GM23338 (cell line): ENCODE data around the gene EXOSC7. TPM values are rescaled to one million over a fixed set of nuclear protein-coding genes. Genes with fewer than 3 reads are reported as not detected.

Experiments used
- ATAC-seq: fragments of 200-7000 bp; cut with Tn5 transposase; 3 replicates; pipeline ENCODE4 v1.9.1; 2020
- DNase-seq: peaks from one replicate; pipeline ENCODE4 v3.0.0-alpha.2; 2015; ENCODE audit warnings: low spot score
- H2AFZ ChIP-seq: fragments of 200-600 bp; sonication (generic); 2 replicates; pipeline ENCODE4 v1.8.0; 2016; ENCODE audit warnings: antibody characterized with exemption, mild to moderate bottlenecking, moderate library complexity
- H3F3A ChIP-seq: fragments of 200-600 bp; sonication (generic); replicated peaks from 2 replicates; pipeline ENCODE4 v1.8.0; 2017; ENCODE audit warnings: antibody characterized with exemption, mixed run types, low read depth
- H3K27ac ChIP-seq: fragments of 200-600 bp; sonication (generic); 2 replicates; pipeline ENCODE4 v1.6.1; 2016; ENCODE audit warnings: low read depth
- H3K27me3 ChIP-seq: fragments of 200-600 bp; sonication (generic); 2 replicates; pipeline ENCODE4 v1.8.0; 2016; ENCODE audit warnings: mild to moderate bottlenecking, mixed run types, moderate library complexity; ENCODE audit not compliant: insufficient read depth
- H3K36me3 ChIP-seq: fragments of 200-600 bp; sonication (generic); 2 replicates; pipeline ENCODE4 v1.8.0; 2016; ENCODE audit warnings: mild to moderate bottlenecking; ENCODE audit not compliant: insufficient read depth
- H3K4me1 ChIP-seq: fragments of 200-600 bp; sonication (generic); 2 replicates; pipeline ENCODE4 v1.8.0; 2016; ENCODE audit warnings: mild to moderate bottlenecking, moderate library complexity; ENCODE audit not compliant: insufficient read depth
- H3K4me2 ChIP-seq: fragments of 200-600 bp; sonication (generic); 2 replicates; pipeline ENCODE4 v1.7.1; 2017; ENCODE audit warnings: mixed run types
- H3K4me3 ChIP-seq: fragments of 200-600 bp; sonication (generic); 2 replicates; pipeline ENCODE4 v1.6.1; 2016; ENCODE audit warnings: mixed run types
- H3K79me2 ChIP-seq: fragments of 200-600 bp; sonication (generic); replicated peaks from 2 replicates; pipeline ENCODE4 v1.8.0; 2017; ENCODE audit warnings: mild to moderate bottlenecking; ENCODE audit not compliant: insufficient read depth
- H3K9me2 ChIP-seq: fragments of 200-600 bp; sonication (generic); 2 replicates; pipeline ENCODE4 v1.8.0; 2017; ENCODE audit not compliant: insufficient read depth
- H4K20me1 ChIP-seq: fragments of 200-600 bp; sonication (generic); replicated peaks from 2 replicates; pipeline ENCODE4 v1.8.0; 2017; ENCODE audit warnings: mild to moderate bottlenecking; ENCODE audit not compliant: insufficient read depth
- H3K27ac Mint-ChIP-seq: 2 replicates; pipeline ENCODE4 v1.8.0; 2020; ENCODE audit warnings: inconsistent platforms, mild to moderate bottlenecking, moderate library complexity, mixed read lengths
- H3K27me3 Mint-ChIP-seq: 3 replicates; pipeline ENCODE4 v1.8.0; 2022; ENCODE audit warnings: low read depth, mild to moderate bottlenecking, moderate library complexity, mixed read lengths, inconsistent platforms; ENCODE audit not compliant: insufficient read depth, poor library complexity
- H3K36me3 Mint-ChIP-seq: 3 replicates; pipeline ENCODE4 v1.8.0; 2021; ENCODE audit warnings: low read depth, mild to moderate bottlenecking, inconsistent platforms, moderate library complexity, mixed read lengths
- H3K4me1 Mint-ChIP-seq: 3 replicates; pipeline ENCODE4 v1.8.0; 2020; ENCODE audit warnings: mild to moderate bottlenecking, inconsistent platforms, mixed read lengths
- H3K4me3 Mint-ChIP-seq: 3 replicates; pipeline ENCODE4 v1.8.0; 2021; ENCODE audit warnings: moderate library complexity, mild to moderate bottlenecking, inconsistent platforms, mixed read lengths
- H3K9me3 Mint-ChIP-seq: 3 replicates; pipeline ENCODE4 v1.8.0; 2020; ENCODE audit warnings: moderate library complexity, mild to moderate bottlenecking, inconsistent platforms, mixed read lengths
- CREB1 ChIP-seq: fragments of 250-450 bp; sonication (Bioruptor Pico); IDR thresholded peaks from 2 replicates; pipeline ENCODE4 v1.5.0; 2020; ENCODE audit warnings: low read depth, mild to moderate bottlenecking, moderate library complexity
- CTCF ChIP-seq, 2 experiments: fragments of 200-600 bp in 1 of 2; sonication (generic) in 1 of 2; conservative IDR thresholded peaks; 2 replicates each; pipeline versions ENCODE4 v1.5.1 to v1.6.1; 2016 to 2017; ENCODE audit warnings: antibody characterized with exemption in 2 of 2, low read depth in 2 of 2, mild to moderate bottlenecking in 2 of 2, moderate library complexity in 1 of 2
- ETS1 ChIP-seq: IDR thresholded peaks from 2 replicates; pipeline ENCODE4 v1.6.1; 2016; ENCODE audit warnings: antibody characterized with exemption
- EZH2 ChIP-seq: fragments of 200-600 bp; sonication (generic); IDR thresholded peaks from one replicate; pipeline ENCODE4 v1.8.0; 2017; ENCODE audit warnings: antibody characterized with exemption, mild to moderate bottlenecking, low read depth; ENCODE audit not compliant: unreplicated experiment
- EZH2phosphoT487 ChIP-seq: fragments of 200-600 bp; sonication (generic); IDR thresholded peaks from one replicate; pipeline ENCODE4 v1.8.1; 2018; ENCODE audit warnings: antibody characterized with exemption; ENCODE audit not compliant: unreplicated experiment
- JUNB ChIP-seq: IDR thresholded peaks from one replicate; pipeline ENCODE4 v1.6.1; 2016; ENCODE audit warnings: antibody characterized with exemption; ENCODE audit not compliant: unreplicated experiment
- NANOG ChIP-seq: IDR thresholded peaks from 2 replicates; pipeline ENCODE4 v1.6.1; 2016; ENCODE audit warnings: antibody characterized with exemption, borderline replicate concordance
- POLR2AphosphoS5 ChIP-seq: IDR thresholded peaks from 2 replicates; pipeline ENCODE4 v1.6.1; 2016; ENCODE audit warnings: antibody characterized with exemption, low read depth
- REST ChIP-seq: IDR thresholded peaks from one replicate; pipeline ENCODE4 v1.6.1; 2018; ENCODE audit warnings: antibody characterized with exemption; ENCODE audit not compliant: unreplicated experiment
- STAT1 ChIP-seq: IDR thresholded peaks from one replicate; pipeline ENCODE4 v1.6.1; 2016; ENCODE audit warnings: antibody characterized with exemption; ENCODE audit not compliant: unreplicated experiment
- ZNF114 ChIP-seq: fragments of 250-450 bp; sonication (Bioruptor Pico); IDR thresholded peaks from 2 replicates; pipeline ENCODE4 v1.5.0; 2020; ENCODE audit warnings: mild to moderate bottlenecking, moderate library complexity
- ZNF331 ChIP-seq: fragments of 250-450 bp; sonication (Bioruptor Pico); IDR thresholded peaks from 2 replicates; pipeline ENCODE4 v1.5.0; 2020; ENCODE audit warnings: low read depth, mild to moderate bottlenecking, moderate library complexity
- ZNF462 ChIP-seq: fragments of 250-450 bp; sonication (Bioruptor Pico); IDR thresholded peaks from 2 replicates; pipeline ENCODE4 v1.5.0; 2020; ENCODE audit warnings: mild to moderate bottlenecking, moderate library complexity
- polyA plus RNA-seq: library from polyadenylated mRNA; unstranded; fragments of >200 nt; fragmentation: Nextera tagmentation; extraction: Ambion mirVana; gene quantifications from 2 replicates; pipeline ENCODE4 v1.2.1, GENCODE V29; 2016
- total RNA-seq: library from RNA; depleted of rRNA; stranded (reverse); fragments of >200 nt; shearing (Covaris generic); gene quantifications from 2 replicates; pipeline ENCODE4 v1.2.3, GENCODE V29; 2014

EXOSC7 gene
- total and polyA plus RNA-seq, 2 experiments from 2014 or later: 84.8 to 120 TPM

- H3K4me1 Mint-ChIP-seq: peaks cover 14% of the 10 kb centered on the region
- TF ChIP-seq ZNF114 (CRISPR knock-in tag) (no peak), ZNF462 (CRISPR knock-in tag) (no peak), CREB1 (no peak), ETS1 (no peak), EZH2 (no peak), STAT1 (no peak), REST (no peak), POLR2AphosphoS5 (no peak), JUNB (no peak), ZNF331 (CRISPR knock-in tag) (no peak), NANOG (no peak), CTCF (conservative IDR thresholded peaks at IDR 0.05; ENCODE audit: low read depth in 2 of 2) (no peak), EZH2phosphoT487 (no peak)
- ATAC-seq (no peak), DNase-seq (no peak)
- Histone ChIP-seq H3K36me3 (no peaks in the 10 kb centered on the region), H3K79me2 (no peaks in the 10 kb centered on the region), H3K4me3 (no peak overlapping the region), H4K20me1 (peaks cover 3% of the 10 kb centered on the region; the same call in 1 of the 2 replicates), H3F3A (no peaks in the 10 kb centered on the region), H3K27me3 (peaks cover 48% of the 10 kb centered on the region), H3K27ac (no peak overlapping the region), H3K4me2 (no peak overlapping the region), H3K9me2 (no peaks in the 10 kb centered on the region), H2AFZ (no peak overlapping the region), H3K4me1 (no peaks in the 10 kb centered on the region; the same call in 1 of the 2 replicates)
- H3K27me3 Mint-ChIP-seq: peaks cover 42% of the 10 kb centered on the region
- H3K4me3 Mint-ChIP-seq: no peak overlapping the region
- no peaks in the 10 kb centered on the region for H3K36me3 Mint-ChIP-seq
- H3K27ac Mint-ChIP-seq: no peak overlapping the region
- H3K9me3 Mint-ChIP-seq: no peaks in the 10 kb centered on the region
Observed at GRCh38 chr3:45054196-45054857, 78.3 kb downstream of the EXOSC7 start.
